ENCODE results near the gene PDGFD. TPM values are rescaled to one million over a fixed set of nuclear protein-coding genes. Genes with fewer than 3 reads are reported as not detected.

PDGFD gene
- total RNA-seq, 1 donor from 2014 or later: 2.2 TPM

DNA sequence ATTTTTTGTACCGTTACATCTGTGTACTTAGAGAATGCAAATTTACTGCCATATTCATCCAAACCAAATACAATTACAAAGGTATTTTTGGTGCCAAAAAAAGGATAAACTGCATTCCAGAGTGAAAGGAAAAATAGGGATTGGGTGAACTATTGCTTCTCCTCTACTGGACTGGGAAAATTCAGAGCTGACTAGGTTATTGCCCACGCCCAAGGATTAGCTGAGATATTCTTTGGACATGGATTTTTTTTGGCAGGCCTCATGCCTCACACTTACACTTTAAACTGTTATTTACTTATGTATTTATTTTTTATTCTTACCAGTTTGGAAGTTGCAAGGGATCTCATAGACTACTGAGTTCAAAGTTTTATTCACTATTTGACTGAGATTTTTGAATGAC, 203.8 kb downstream of the PDGFD start:
- no peaks in the 10 kb centered on the region for H3K9me3 Mint-ChIP-seq (ENCODE audit: unreplicated experiment)
- DNase-seq (ENCODE audit: extremely low spot score, unreplicated experiment): no peak
- no peaks in the 10 kb centered on the region for H3K36me3 Mint-ChIP-seq (ENCODE audit: unreplicated experiment)
- H3K27me3 Mint-ChIP-seq (ENCODE audit: unreplicated experiment): no peaks in the 10 kb centered on the region
- peaks cover 13% of the 10 kb centered on the region for H3K4me1 Mint-ChIP-seq (ENCODE audit: unreplicated experiment)
- no peak overlapping the region for H3K4me3 Mint-ChIP-seq (ENCODE audit: unreplicated experiment)
- TF ChIP-seq, protein P1, sequence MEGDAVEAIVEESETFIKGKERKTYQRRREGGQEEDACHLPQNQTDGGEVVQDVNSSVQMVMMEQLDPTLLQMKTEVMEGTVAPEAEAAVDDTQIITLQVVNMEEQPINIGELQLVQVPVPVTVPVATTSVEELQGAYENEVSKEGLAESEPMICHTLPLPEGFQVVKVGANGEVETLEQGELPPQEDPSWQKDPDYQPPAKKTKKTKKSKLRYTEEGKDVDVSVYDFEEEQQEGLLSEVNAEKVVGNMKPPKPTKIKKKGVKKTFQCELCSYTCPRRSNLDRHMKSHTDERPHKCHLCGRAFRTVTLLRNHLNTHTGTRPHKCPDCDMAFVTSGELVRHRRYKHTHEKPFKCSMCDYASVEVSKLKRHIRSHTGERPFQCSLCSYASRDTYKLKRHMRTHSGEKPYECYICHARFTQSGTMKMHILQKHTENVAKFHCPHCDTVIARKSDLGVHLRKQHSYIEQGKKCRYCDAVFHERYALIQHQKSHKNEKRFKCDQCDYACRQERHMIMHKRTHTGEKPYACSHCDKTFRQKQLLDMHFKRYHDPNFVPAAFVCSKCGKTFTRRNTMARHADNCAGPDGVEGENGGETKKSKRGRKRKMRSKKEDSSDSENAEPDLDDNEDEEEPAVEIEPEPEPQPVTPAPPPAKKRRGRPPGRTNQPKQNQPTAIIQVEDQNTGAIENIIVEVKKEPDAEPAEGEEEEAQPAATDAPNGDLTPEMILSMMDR (IDR thresholded peaks at IDR 0.05): no peak
- H3K27ac Mint-ChIP-seq (ENCODE audit: unreplicated experiment): no peak overlapping the region

DNA sequence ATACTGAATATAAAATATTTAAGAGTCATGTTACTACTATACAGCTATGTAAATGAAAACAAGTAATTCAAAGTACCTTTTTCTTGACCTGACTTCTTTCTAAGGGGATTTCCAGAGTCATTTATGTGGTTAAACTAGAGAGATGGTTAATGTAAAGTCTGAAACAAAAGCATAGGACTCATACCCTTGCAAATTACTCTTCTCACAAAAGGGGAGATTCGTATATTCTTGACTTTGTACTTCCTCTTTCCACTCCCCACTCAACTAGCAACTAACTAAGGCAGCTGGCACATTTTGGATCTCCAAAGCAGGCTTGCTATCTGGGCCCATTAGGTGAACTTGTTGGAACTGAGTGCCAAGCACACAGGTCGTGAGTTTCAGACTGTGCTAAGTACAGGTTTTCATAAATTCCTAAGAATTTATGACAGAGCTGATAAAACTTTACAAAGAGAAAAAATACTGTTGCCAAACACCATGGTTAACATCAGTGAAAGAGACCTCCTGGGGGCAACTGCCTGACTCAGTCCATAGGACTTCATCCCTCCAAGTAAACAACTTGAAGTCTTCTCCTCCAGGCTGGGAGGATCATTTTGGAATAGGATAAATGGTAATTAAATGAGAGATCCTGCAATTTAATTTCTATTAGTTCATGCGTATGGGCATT, 204.5 kb downstream of the PDGFD start:
- H3K27me3 Mint-ChIP-seq (ENCODE audit: unreplicated experiment): no peaks in the 10 kb centered on the region
- TF ChIP-seq, protein P1 (IDR thresholded peaks at IDR 0.05): no peak
- peaks cover 13% of the 10 kb centered on the region for H3K4me1 Mint-ChIP-seq (ENCODE audit: unreplicated experiment)
- no peak overlapping the region for H3K27ac Mint-ChIP-seq (ENCODE audit: unreplicated experiment)
- DNase-seq (ENCODE audit: extremely low spot score, unreplicated experiment): no peak
- no peaks in the 10 kb centered on the region for H3K36me3 Mint-ChIP-seq (ENCODE audit: unreplicated experiment)
- H3K4me3 Mint-ChIP-seq (ENCODE audit: unreplicated experiment): no peak overlapping the region
- H3K9me3 Mint-ChIP-seq (ENCODE audit: unreplicated experiment): no peaks in the 10 kb centered on the region

DNA sequence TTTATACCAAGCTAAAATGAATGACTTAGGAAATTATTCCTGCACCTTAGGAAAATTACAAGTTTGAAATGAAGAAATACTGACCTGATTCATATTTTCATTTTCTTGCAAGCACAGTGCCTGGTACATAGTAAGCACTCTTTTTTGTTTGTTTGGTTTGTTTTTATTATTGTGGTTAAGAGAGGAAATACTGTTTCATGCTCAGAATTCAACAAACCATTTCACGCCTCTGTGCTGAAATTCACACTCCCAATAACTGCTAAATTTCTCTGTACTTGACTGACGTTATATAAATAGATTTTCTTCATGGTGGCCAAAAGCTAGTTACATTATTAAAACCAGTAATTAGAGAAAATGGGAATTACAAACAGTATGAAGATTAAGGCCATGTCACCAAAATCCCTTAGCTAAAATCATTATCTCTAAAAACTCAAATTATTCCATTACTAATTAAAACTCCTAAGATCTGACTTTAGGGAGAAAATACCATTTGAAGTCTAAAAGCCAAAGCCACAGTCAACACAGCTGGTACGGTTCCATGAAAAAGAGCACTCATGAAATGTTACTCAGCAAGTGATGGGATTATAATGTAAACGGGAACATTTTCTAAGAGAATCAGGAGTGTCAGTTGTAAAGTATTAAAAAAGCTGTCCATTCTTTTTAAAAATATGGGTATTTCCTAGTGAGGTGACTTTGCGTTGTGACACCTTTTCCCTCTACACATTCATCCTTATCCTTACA, 205.3 kb downstream of the PDGFD start:
- no peaks in the 10 kb centered on the region for H3K9me3 Mint-ChIP-seq (ENCODE audit: unreplicated experiment)
- no peak for DNase-seq (ENCODE audit: extremely low spot score, unreplicated experiment)
- peaks cover 13% of the 10 kb centered on the region for H3K4me1 Mint-ChIP-seq (ENCODE audit: unreplicated experiment)
- no peak overlapping the region for H3K4me3 Mint-ChIP-seq (ENCODE audit: unreplicated experiment)
- no peaks in the 10 kb centered on the region for H3K36me3 Mint-ChIP-seq (ENCODE audit: unreplicated experiment)
- TF ChIP-seq, protein P1 (IDR thresholded peaks at IDR 0.05): no peak
- no peaks in the 10 kb centered on the region for H3K27me3 Mint-ChIP-seq (ENCODE audit: unreplicated experiment)
- H3K27ac Mint-ChIP-seq (ENCODE audit: unreplicated experiment): no peak overlapping the region

DNA sequence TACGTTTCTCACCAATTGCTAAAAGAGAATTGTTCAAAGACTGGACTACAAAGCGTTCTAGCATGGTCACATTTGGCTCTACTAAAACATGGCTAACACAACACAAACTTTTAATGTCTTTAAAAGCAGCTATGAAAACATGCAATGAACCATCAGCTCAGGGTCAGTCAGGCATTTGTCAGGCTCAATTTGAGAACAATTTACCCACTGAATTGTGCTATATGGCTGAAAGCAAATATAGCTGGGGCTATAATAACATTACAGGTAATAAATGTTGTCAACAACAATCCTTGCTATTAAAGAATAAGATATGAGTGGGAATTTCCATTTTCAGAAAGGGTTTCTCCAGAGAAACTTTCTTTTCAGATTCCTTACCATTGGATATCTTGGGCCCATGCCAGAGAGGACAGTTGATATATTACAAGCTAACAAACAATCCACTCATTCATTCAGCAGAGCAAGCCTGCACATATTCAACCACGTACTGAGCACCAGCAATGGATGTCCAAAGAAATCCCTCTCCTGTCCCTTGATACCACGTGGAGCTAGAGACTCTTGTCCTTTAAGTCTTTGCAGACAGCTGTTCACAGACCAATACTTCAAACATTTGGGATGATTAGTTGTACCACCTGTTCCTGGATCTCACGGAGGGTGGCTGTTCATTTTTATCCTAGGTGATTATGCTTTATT, 210.0 kb downstream of the PDGFD start:
- Mint-ChIP-seq H3K4me1 (ENCODE audit: unreplicated experiment) (peaks cover 2% of the 10 kb centered on the region), H3K27me3 (ENCODE audit: unreplicated experiment) (no peaks in the 10 kb centered on the region), H3K4me3 (ENCODE audit: unreplicated experiment) (no peak overlapping the region), H3K36me3 (ENCODE audit: unreplicated experiment) (no peaks in the 10 kb centered on the region), H3K9me3 (ENCODE audit: unreplicated experiment) (no peaks in the 10 kb centered on the region), H3K27ac (ENCODE audit: unreplicated experiment) (no peak overlapping the region)
- no peak for DNase-seq (ENCODE audit: extremely low spot score, unreplicated experiment)
- TF ChIP-seq, protein P1 (IDR thresholded peaks at IDR 0.05): no peak

DNA sequence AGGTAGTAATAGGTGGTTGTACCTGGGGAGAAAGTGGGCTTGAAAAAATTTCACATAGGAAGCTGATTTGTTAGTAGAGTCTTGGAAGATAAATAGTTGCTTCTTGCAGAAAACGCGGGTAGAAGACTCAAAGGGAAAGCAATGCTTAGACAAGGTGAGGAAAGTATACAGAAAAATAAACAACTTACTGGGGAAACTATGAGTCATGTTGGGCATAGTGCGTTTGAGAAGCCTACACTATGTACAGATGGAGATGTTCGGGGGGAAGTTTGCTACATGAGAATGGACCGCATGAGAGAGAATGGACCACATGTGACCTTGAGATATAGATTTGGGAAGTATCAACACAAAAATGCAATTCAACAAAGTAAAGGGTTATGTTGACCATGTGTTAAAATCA, 214.2 kb downstream of the PDGFD start:
- TF ChIP-seq, protein P1 (IDR thresholded peaks at IDR 0.05): no peak
- Mint-ChIP-seq H3K27me3 (ENCODE audit: unreplicated experiment) (no peaks in the 10 kb centered on the region), H3K4me1 (ENCODE audit: unreplicated experiment) (peaks cover 14% of the 10 kb centered on the region), H3K4me3 (ENCODE audit: unreplicated experiment) (no peak overlapping the region), H3K9me3 (ENCODE audit: unreplicated experiment) (no peaks in the 10 kb centered on the region), H3K36me3 (ENCODE audit: unreplicated experiment) (no peaks in the 10 kb centered on the region), H3K27ac (ENCODE audit: unreplicated experiment) (no peak overlapping the region)
- DNase-seq (ENCODE audit: extremely low spot score, unreplicated experiment): no peak

All from osteocyte (in vitro differentiated cells).